Spleen (tissue), 7 donors: ENCODE data around the gene OLFM1.

ENCODE experiments used
- CTCF ChIP-seq, 11 experiments: fragments of 200-600 bp in 7 of 11; fragments of 450-650 bp in 4 of 11; sonication (generic) in 4 of 11; IDR thresholded peaks in 8 of 11; conservative IDR thresholded peaks in 3 of 11; 1 replicate in 7 of 11; 2 replicates in 4 of 11; pipeline versions ENCODE4 v1.4.0 to v1.8.0; 2016 to 2021; ENCODE audit warnings: antibody characterized with exemption in 11 of 11, inconsistent platforms in 4 of 11, mild to moderate bottlenecking in 1 of 11
- POLR2A ChIP-seq, 3 donors: fragments of 450-650 bp; IDR thresholded peaks; one replicate each; pipeline ENCODE4 v1.5.1; 2017; ENCODE audit warnings: antibody characterized with exemption in 3 of 3, mild to moderate bottlenecking in 1 of 3
- POLR2AphosphoS5 ChIP-seq, 3 donors: sonication (generic); formaldehyde crosslinking; IDR thresholded peaks; one replicate each; pipeline ENCODE4 v1.5.1; 2017; ENCODE audit warnings: antibody characterized with exemption in 3 of 3
- donor health status: DM: no; HTN: no; CAD: no; lungs with moderate emphysema.
- donor health status: DM: no; HTN: no; CAD: no.
- donor health status: DM: no; HTN: no; CAD: no.

GRCh38 chr9:135120249-135120648, 32.8 kb downstream of the OLFM1 start:
- no peak for TF ChIP-seq CTCF (IDR thresholded peaks at IDR 0.05 in 8 of 11, conservative IDR thresholded peaks at IDR 0.05 in 3 of 11)
- no peak for TF ChIP-seq POLR2A (IDR thresholded peaks at IDR 0.05)
- no peak for TF ChIP-seq POLR2AphosphoS5 (IDR thresholded peaks at IDR 0.05)
